K562 (cell line): ENCODE results near the gene RPL27A.

ENCODE experiments used
- CREB1 ChIP-seq, 2 experiments: sonication (generic) in 1 of 2; formaldehyde crosslinking in 1 of 2; IDR thresholded peaks; 2 replicates each; pipeline versions ENCODE4 v1.6.1 to v1.8.0; 2012 to 2022; ENCODE audit warnings: inconsistent platforms in 1 of 2, mild to moderate bottlenecking in 1 of 2, missing genetic modification reagents in 1 of 2, moderate library complexity in 1 of 2
- CTBP1 ChIP-seq: fragments of 450-650 bp; IDR thresholded peaks from 2 replicates; pipeline ENCODE4 v1.6.1; 2016; ENCODE audit warnings: borderline replicate concordance
- FOS ChIP-seq: IDR thresholded peaks from 3 replicates; pipeline ENCODE4 v1.6.1; 2011; ENCODE audit not compliant: insufficient read length; ENCODE audit errors: extremely low read depth
- POLR2A ChIP-seq: fragments of 450-650 bp; conservative IDR thresholded peaks from 2 replicates; pipeline ENCODE4 v1.6.1; 2016
- POLR2AphosphoS2 ChIP-seq: IDR thresholded peaks from 2 replicates; pipeline ENCODE4 v1.6.1; 2012; ENCODE audit warnings: low read length, improper control_type of control experiment
- TBP ChIP-seq: optimal IDR thresholded peaks from 2 replicates; pipeline ENCODE3; 2011; ENCODE audit warnings: low read depth, low read length, improper control_type of control experiment
- ZNF224 ChIP-seq: sonication (generic); formaldehyde crosslinking; IDR thresholded peaks from 2 replicates; pipeline ENCODE4 v1.8.0; 2022; ENCODE audit warnings: mild to moderate bottlenecking, missing genetic modification reagents
- TF ChIP-seq, protein P1 (sequence below): sonication (generic); formaldehyde crosslinking; IDR thresholded peaks from 2 replicates; pipeline ENCODE4 v1.9.0; 2022; ENCODE audit warnings: mild to moderate bottlenecking, missing genetic modification reagents
- TF ChIP-seq, protein P2 (sequence below), 3 experiments: IDR thresholded peaks in 2 of 3; conservative IDR thresholded peaks in 1 of 3; 2 replicates each; pipeline ENCODE4 v1.5.1; 2011 to 2012; ENCODE audit warnings: low read length in 3 of 3, mild to moderate bottlenecking in 3 of 3, control low read depth in 2 of 3, improper control_type of control experiment in 1 of 3, inconsistent platforms in 1 of 3, low read depth in 1 of 3, mixed read lengths in 1 of 3, moderate library complexity in 1 of 3; ENCODE audit not compliant: insufficient read depth in 2 of 3
- TF ChIP-seq, protein P3 (sequence below): sonication (generic); formaldehyde crosslinking; IDR thresholded peaks from 2 replicates; pipeline ENCODE4 v1.8.1; 2023; ENCODE audit warnings: missing genetic modification reagents, mild to moderate bottlenecking, borderline replicate concordance
- TF ChIP-seq, protein P4 (sequence below): fragments of 250-450 bp; sonication (Bioruptor Pico); IDR thresholded peaks from 2 replicates; pipeline ENCODE4 v1.8.0; 2021; ENCODE audit warnings: borderline replicate concordance, mild to moderate bottlenecking, moderate library complexity; ENCODE audit not compliant: poor library complexity, severe bottlenecking

DNA sequence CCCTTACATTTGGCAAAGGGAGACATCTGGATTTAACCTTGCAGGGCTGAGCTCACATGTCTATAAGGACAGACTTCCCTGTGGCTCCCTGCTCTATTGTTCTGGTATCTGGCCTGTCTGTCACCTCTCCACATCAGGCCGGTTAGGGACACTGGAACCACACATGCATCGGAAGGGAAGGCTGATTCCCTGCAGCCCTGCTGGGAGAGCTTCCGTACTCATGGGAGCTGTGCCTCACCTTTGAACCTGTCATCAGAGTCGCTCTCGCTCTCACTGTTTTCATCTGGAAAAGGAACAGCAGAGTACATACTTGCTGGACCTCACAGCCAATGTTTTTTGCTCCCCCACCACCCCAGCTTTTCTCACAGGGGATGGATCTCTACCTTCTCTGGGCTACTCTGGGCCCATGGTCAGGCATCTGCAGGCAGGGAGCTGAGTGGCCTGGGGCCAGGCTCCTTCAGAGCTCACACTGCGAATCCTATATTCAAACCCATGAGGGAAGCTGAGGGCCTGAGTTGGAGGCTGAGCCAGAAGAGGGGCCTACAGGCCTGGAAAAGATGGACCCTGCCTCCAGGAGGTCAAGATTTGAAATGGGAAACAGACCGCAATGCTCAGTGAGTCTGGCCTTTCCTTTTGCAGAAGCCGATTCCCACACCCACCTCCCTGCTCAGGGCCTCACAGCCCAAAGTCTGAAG, 31.3 kb downstream of the RPL27A start:
- TF ChIP-seq ZNF224 (no peak), CREB1 (IDR thresholded peaks at IDR 0.05) (no peak), CREB1 (CRISPR knock-in tag; IDR thresholded peaks at IDR 0.05) (no peak), CTBP1 (no peak), POLR2A (no peak), TBP (no peak), POLR2AphosphoS2 (no peak), FOS (no peak)
- TF ChIP-seq, protein P1, sequence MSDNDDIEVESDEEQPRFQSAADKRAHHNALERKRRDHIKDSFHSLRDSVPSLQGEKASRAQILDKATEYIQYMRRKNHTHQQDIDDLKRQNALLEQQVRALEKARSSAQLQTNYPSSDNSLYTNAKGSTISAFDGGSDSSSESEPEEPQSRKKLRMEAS (CRISPR knock-in tag) = no peak
- TF ChIP-seq, protein P2, sequence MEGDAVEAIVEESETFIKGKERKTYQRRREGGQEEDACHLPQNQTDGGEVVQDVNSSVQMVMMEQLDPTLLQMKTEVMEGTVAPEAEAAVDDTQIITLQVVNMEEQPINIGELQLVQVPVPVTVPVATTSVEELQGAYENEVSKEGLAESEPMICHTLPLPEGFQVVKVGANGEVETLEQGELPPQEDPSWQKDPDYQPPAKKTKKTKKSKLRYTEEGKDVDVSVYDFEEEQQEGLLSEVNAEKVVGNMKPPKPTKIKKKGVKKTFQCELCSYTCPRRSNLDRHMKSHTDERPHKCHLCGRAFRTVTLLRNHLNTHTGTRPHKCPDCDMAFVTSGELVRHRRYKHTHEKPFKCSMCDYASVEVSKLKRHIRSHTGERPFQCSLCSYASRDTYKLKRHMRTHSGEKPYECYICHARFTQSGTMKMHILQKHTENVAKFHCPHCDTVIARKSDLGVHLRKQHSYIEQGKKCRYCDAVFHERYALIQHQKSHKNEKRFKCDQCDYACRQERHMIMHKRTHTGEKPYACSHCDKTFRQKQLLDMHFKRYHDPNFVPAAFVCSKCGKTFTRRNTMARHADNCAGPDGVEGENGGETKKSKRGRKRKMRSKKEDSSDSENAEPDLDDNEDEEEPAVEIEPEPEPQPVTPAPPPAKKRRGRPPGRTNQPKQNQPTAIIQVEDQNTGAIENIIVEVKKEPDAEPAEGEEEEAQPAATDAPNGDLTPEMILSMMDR (IDR thresholded peaks at IDR 0.05 in 2 of 3, conservative IDR thresholded peaks at IDR 0.05 in 1 of 3; ENCODE audit: insufficient read depth in 2 of 3, low read depth in 1 of 3, low read length in 3 of 3) = no peak
- TF ChIP-seq, protein P3, sequence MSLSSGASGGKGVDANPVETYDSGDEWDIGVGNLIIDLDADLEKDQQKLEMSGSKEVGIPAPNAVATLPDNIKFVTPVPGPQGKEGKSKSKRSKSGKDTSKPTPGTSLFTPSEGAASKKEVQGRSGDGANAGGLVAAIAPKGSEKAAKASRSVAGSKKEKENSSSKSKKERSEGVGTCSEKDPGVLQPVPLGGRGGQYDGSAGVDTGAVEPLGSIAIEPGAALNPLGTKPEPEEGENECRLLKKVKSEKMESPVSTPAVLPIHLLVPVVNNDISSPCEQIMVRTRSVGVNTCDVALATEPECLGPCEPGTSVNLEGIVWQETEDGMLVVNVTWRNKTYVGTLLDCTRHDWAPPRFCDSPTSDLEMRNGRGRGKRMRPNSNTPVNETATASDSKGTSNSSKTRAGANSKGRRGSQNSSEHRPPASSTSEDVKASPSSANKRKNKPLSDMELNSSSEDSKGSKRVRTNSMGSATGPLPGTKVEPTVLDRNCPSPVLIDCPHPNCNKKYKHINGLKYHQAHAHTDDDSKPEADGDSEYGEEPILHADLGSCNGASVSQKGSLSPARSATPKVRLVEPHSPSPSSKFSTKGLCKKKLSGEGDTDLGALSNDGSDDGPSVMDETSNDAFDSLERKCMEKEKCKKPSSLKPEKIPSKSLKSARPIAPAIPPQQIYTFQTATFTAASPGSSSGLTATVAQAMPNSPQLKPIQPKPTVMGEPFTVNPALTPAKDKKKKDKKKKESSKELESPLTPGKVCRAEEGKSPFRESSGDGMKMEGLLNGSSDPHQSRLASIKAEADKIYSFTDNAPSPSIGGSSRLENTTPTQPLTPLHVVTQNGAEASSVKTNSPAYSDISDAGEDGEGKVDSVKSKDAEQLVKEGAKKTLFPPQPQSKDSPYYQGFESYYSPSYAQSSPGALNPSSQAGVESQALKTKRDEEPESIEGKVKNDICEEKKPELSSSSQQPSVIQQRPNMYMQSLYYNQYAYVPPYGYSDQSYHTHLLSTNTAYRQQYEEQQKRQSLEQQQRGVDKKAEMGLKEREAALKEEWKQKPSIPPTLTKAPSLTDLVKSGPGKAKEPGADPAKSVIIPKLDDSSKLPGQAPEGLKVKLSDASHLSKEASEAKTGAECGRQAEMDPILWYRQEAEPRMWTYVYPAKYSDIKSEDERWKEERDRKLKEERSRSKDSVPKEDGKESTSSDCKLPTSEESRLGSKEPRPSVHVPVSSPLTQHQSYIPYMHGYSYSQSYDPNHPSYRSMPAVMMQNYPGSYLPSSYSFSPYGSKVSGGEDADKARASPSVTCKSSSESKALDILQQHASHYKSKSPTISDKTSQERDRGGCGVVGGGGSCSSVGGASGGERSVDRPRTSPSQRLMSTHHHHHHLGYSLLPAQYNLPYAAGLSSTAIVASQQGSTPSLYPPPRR (CRISPR knock-in tag) = no peak
- TF ChIP-seq, protein P4, sequence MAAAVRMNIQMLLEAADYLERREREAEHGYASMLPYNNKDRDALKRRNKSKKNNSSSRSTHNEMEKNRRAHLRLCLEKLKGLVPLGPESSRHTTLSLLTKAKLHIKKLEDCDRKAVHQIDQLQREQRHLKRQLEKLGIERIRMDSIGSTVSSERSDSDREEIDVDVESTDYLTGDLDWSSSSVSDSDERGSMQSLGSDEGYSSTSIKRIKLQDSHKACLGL (CRISPR knock-in tag) = no peak
